GM12864 (cell line): ENCODE data around the gene STX17.

ENCODE experiments used
- DNase-seq: peaks from one replicate; pipeline ENCODE4 v3.0.0-alpha.2; 2011; ENCODE audit warnings: low read depth
- H3K4me3 ChIP-seq: 2 replicates; pipeline ENCODE4 v1.5.1; 2011; ENCODE audit warnings: mild to moderate bottlenecking, low read depth, low read length, control low read depth
- CTCF ChIP-seq: IDR thresholded peaks from 2 replicates; pipeline ENCODE4 v1.5.1; 2011; ENCODE audit warnings: low read depth, mild to moderate bottlenecking, moderate library complexity, low read length, control low read depth, inconsistent platforms; ENCODE audit errors: missing control alignments

The STX17 gene

GRCh38 chr9:99964336-99964735 lies 57.9 kb downstream of the STX17 start:
- no peak overlapping the region for H3K4me3 ChIP-seq
- no peak for TF ChIP-seq CTCF
- DNase-seq, result no peak

- no peak for TF ChIP-seq CTCF
- DNase-seq, result no peak
- H3K4me3 ChIP-seq, result no peak overlapping the region
These were observed 59.5 kb downstream of the STX17 start for GRCh38 chr9:99966001-99966400.

GRCh38 chr9:99966716-99967115 lies 60.3 kb downstream of the STX17 start:
- peak; percentile 10 for DNase-seq
- no peak overlapping the region for H3K4me3 ChIP-seq
- TF ChIP-seq CTCF, result no peak

- no peak for TF ChIP-seq CTCF
These were observed 61.0 kb downstream of the STX17 start for GRCh38 chr9:99967457-99967856.

GRCh38 chr9:99970481-99970880 lies 64.0 kb downstream of the STX17 start:
- DNase-seq, result no peak

More at GRCh38 chr9:99967457-99967856, 61.0 kb downstream of the STX17 start:
- H3K4me3 ChIP-seq, result no peak overlapping the region
- no peak for DNase-seq

GRCh38 chr9:99971410-99971809 lies 65.0 kb downstream of the STX17 start:
- H3K4me3 ChIP-seq, result no peak overlapping the region
- TF ChIP-seq CTCF, result no peak
- no peak for DNase-seq

More at GRCh38 chr9:99970481-99970880, 64.0 kb downstream of the STX17 start:
- H3K4me3 ChIP-seq, result no peak overlapping the region
- TF ChIP-seq CTCF, result no peak

GRCh38 chr9:99973455-99973854 lies 67.0 kb downstream of the STX17 start:
- DNase-seq, result no peak
- no peak overlapping the region for H3K4me3 ChIP-seq
- no peak for TF ChIP-seq CTCF
